H1 (cell line): ENCODE data around the gene UBE2I.

ENCODE experiments used
- CEBPB ChIP-seq: IDR thresholded peaks from 2 replicates; pipeline ENCODE4 v1.6.1; 2012; ENCODE audit warnings: low read depth, low read length
- POLR2A ChIP-seq, 2 experiments: IDR thresholded peaks; 1 replicate in 1 of 2; 2 replicates in 1 of 2; pipeline ENCODE4 v1.6.1; 2011; ENCODE audit warnings: low read depth in 2 of 2, low read length in 2 of 2, mild to moderate bottlenecking in 2 of 2; ENCODE audit errors: control extremely low read depth in 1 of 2
- POLR2AphosphoS5 ChIP-seq: IDR thresholded peaks from 2 replicates; pipeline ENCODE4 v1.6.1; 2011; ENCODE audit warnings: low read depth, low read length
- SIN3A ChIP-seq, 2 experiments: IDR thresholded peaks in 1 of 2; conservative IDR thresholded peaks in 1 of 2; 2 replicates each; pipeline ENCODE4 v1.6.1; 2011 to 2012; ENCODE audit warnings: low read length in 2 of 2, improper control_type of control experiment in 1 of 2, low read depth in 1 of 2, mild to moderate bottlenecking in 1 of 2
- TCF12 ChIP-seq: IDR thresholded peaks from 2 replicates; pipeline ENCODE4 v1.6.1; 2011; ENCODE audit warnings: low read depth, mild to moderate bottlenecking, low read length
- TF ChIP-seq, protein P1 (sequence below): IDR thresholded peaks from 2 replicates; pipeline ENCODE4 v1.6.1; 2011; ENCODE audit warnings: low read depth, mild to moderate bottlenecking, low read length; ENCODE audit not compliant: insufficient read depth
- TF ChIP-seq, protein P2 (sequence below), 3 experiments: IDR thresholded peaks; 1 replicate in 2 of 3; 2 replicates in 1 of 3; pipeline versions ENCODE4 v1.5.1 to v1.6.1; 2011; ENCODE audit warnings: low read length in 3 of 3, mild to moderate bottlenecking in 3 of 3, inconsistent platforms in 2 of 3, low read depth in 1 of 3, moderate library complexity in 1 of 3; ENCODE audit not compliant: insufficient read depth in 1 of 3; ENCODE audit errors: control extremely low read depth in 1 of 3
- TF ChIP-seq, protein P3 (sequence below): IDR thresholded peaks from 2 replicates; pipeline ENCODE4 v1.6.1; 2012; ENCODE audit warnings: inconsistent platforms
- TF ChIP-seq, protein P4 (sequence below): IDR thresholded peaks from 2 replicates; pipeline ENCODE4 v1.6.1; 2011; ENCODE audit warnings: low read length, improper control_type of control experiment

DNA sequence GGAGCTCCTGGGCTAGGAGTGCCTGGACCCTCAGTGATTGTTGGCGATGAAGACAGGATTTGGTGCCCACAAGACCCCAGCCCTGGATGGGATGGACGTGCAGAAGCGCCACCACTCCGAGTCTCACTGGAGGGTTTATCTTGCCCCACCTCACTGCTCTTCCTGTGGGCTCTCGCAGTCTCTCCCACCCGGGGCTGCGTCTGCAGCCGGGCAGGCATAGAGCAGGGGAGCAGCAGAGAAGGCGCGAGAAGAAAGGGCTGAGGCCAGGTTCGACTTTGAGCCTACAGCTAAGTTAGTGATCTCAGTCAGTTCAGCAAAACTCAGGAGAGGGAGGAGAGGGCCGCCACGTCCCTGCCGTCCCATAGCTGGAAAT is 6.6 kb downstream of the UBE2I start:
- TF ChIP-seq SIN3A (conservative IDR thresholded peaks at IDR 0.05 in 1 of 2, IDR thresholded peaks at IDR 0.05 in 1 of 2; ENCODE audit: low read depth in 1 of 2, low read length in 2 of 2) (no peak), POLR2AphosphoS5 (no peak), CEBPB (no peak), POLR2A (IDR thresholded peaks at IDR 0.05; ENCODE audit: control extremely low read depth in 1 of 2, low read depth in 2 of 2, low read length in 2 of 2) (no peak), TCF12 (no peak)
- TF ChIP-seq, protein P1, sequence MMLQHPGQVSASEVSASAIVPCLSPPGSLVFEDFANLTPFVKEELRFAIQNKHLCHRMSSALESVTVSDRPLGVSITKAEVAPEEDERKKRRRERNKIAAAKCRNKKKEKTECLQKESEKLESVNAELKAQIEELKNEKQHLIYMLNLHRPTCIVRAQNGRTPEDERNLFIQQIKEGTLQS, result no peak
- TF ChIP-seq, protein P2, sequence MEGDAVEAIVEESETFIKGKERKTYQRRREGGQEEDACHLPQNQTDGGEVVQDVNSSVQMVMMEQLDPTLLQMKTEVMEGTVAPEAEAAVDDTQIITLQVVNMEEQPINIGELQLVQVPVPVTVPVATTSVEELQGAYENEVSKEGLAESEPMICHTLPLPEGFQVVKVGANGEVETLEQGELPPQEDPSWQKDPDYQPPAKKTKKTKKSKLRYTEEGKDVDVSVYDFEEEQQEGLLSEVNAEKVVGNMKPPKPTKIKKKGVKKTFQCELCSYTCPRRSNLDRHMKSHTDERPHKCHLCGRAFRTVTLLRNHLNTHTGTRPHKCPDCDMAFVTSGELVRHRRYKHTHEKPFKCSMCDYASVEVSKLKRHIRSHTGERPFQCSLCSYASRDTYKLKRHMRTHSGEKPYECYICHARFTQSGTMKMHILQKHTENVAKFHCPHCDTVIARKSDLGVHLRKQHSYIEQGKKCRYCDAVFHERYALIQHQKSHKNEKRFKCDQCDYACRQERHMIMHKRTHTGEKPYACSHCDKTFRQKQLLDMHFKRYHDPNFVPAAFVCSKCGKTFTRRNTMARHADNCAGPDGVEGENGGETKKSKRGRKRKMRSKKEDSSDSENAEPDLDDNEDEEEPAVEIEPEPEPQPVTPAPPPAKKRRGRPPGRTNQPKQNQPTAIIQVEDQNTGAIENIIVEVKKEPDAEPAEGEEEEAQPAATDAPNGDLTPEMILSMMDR (IDR thresholded peaks at IDR 0.05; ENCODE audit: control extremely low read depth in 1 of 3, insufficient read depth in 1 of 3, low read depth in 1 of 3, low read length in 3 of 3), result no peak
- TF ChIP-seq, protein P3, sequence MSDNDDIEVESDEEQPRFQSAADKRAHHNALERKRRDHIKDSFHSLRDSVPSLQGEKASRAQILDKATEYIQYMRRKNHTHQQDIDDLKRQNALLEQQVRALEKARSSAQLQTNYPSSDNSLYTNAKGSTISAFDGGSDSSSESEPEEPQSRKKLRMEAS, result no peak
- TF ChIP-seq, protein P4, sequence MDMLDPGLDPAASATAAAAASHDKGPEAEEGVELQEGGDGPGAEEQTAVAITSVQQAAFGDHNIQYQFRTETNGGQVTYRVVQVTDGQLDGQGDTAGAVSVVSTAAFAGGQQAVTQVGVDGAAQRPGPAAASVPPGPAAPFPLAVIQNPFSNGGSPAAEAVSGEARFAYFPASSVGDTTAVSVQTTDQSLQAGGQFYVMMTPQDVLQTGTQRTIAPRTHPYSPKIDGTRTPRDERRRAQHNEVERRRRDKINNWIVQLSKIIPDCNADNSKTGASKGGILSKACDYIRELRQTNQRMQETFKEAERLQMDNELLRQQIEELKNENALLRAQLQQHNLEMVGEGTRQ, result no peak
